ENCODE data around the gene NPC2. TPM values are rescaled to one million over a fixed set of nuclear protein-coding genes. Genes with fewer than 3 reads are reported as not detected.

Gene NPC2
- polyA plus RNA-seq, 1 donor from 2014 or later, result 46.8 TPM

DNA sequence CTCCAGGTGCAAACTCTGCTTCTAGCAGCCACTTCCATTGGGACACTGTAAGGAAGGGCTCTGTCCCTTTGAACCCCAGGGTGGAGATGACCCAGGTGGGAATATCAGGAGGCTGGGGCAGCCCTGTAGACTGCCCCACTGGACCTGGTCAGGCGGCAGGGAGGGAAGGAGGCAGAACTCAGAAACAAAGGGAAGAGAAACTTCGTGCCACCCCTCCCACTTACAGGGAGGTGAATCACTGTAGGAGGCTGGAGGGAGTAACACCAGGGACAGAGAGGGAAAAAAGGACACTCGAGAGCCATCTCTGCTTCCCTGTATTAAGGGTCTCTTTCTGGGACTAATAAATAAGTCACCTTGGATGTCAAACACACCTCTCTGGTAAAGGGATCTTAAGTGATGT, 37.9 kb upstream of the NPC2 start:
- Histone ChIP-seq H3K4me3 (ENCODE audit: low read length) (no peak overlapping the region), H2AFZ (ENCODE audit: low read depth, low read length) (no peak overlapping the region), H3K9ac (ENCODE audit: low read length) (no peak overlapping the region), H3K9me2 (ENCODE audit: insufficient read depth, low read length) (no peaks in the 10 kb centered on the region), H3F3A (ENCODE audit: insufficient read depth, low read length, poor library complexity, severe bottlenecking) (no peaks in the 10 kb centered on the region), H3K4me2 (ENCODE audit: low read length) (no peak overlapping the region), H3K27me3 (ENCODE audit: insufficient read depth, low read depth, low read length) (no peaks in the 10 kb centered on the region), H3K36me3 (ENCODE audit: insufficient read depth, low read length) (no peaks in the 10 kb centered on the region), H4K20me1 (ENCODE audit: insufficient read depth) (no peaks in the 10 kb centered on the region), H3K27ac (ENCODE audit: low read length) (no peak overlapping the region), H3K9me3 (ENCODE audit: low read length) (no peaks in the 10 kb centered on the region), H3K79me2 (replicated peaks; ENCODE audit: insufficient read depth, low read length) (no peaks in the 10 kb centered on the region)
- TF ChIP-seq MXI1 (conservative IDR thresholded peaks at IDR 0.05; ENCODE audit: poor library complexity, severe bottlenecking), result no peak
- TF ChIP-seq RAD21 (conservative IDR thresholded peaks at IDR 0.05), result no peak

DNA sequence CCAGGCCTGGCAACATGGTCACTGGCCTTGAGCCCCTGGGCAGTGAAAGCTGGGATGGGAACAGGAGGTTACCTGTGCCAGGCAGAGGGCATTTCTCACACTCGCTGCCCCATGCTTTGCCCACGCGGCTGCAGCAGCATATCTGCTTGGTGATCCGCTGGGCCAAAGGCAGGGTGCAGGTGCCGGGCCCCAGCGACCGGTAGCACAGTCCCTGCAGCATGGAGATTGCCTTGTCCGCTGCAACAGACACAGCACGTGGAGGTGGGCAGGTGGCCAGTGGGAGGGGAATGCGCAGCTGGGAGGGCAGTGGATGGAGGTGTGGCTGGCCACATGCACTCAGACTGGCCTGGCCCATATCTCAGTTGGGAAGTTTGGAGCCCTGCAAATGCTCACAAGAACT, 35.8 kb upstream of the NPC2 start:
- TF ChIP-seq TAF1 (IDR thresholded peaks at IDR 0.05; ENCODE audit: low read depth) (no peak), MXI1 (conservative IDR thresholded peaks at IDR 0.05; ENCODE audit: poor library complexity, severe bottlenecking) (no peak), EP300 (conservative IDR thresholded peaks at IDR 0.05; ENCODE audit: poor library complexity, severe bottlenecking) (no peak), POLR2AphosphoS5 (IDR thresholded peaks at IDR 0.05) (no peak)
- TF ChIP-seq, protein P1, sequence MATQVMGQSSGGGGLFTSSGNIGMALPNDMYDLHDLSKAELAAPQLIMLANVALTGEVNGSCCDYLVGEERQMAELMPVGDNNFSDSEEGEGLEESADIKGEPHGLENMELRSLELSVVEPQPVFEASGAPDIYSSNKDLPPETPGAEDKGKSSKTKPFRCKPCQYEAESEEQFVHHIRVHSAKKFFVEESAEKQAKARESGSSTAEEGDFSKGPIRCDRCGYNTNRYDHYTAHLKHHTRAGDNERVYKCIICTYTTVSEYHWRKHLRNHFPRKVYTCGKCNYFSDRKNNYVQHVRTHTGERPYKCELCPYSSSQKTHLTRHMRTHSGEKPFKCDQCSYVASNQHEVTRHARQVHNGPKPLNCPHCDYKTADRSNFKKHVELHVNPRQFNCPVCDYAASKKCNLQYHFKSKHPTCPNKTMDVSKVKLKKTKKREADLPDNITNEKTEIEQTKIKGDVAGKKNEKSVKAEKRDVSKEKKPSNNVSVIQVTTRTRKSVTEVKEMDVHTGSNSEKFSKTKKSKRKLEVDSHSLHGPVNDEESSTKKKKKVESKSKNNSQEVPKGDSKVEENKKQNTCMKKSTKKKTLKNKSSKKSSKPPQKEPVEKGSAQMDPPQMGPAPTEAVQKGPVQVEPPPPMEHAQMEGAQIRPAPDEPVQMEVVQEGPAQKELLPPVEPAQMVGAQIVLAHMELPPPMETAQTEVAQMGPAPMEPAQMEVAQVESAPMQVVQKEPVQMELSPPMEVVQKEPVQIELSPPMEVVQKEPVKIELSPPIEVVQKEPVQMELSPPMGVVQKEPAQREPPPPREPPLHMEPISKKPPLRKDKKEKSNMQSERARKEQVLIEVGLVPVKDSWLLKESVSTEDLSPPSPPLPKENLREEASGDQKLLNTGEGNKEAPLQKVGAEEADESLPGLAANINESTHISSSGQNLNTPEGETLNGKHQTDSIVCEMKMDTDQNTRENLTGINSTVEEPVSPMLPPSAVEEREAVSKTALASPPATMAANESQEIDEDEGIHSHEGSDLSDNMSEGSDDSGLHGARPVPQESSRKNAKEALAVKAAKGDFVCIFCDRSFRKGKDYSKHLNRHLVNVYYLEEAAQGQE (IDR thresholded peaks at IDR 0.05; ENCODE audit: borderline replicate concordance), result no peak
- no peaks in the 10 kb centered on the region for H3K27me3 ChIP-seq (ENCODE audit: insufficient read depth, low read depth, low read length)
- no peak overlapping the region for H3K9ac ChIP-seq (ENCODE audit: low read length)
- no peaks in the 10 kb centered on the region for H3K9me2 ChIP-seq (ENCODE audit: insufficient read depth, low read length)
- no peaks in the 10 kb centered on the region for H3K79me2 ChIP-seq (replicated peaks; ENCODE audit: insufficient read depth, low read length)
- H2AFZ ChIP-seq (ENCODE audit: low read depth, low read length), result no peak overlapping the region
- no peak overlapping the region for H3K4me2 ChIP-seq (ENCODE audit: low read length)
- H3K9me3 ChIP-seq (ENCODE audit: low read length), result no peaks in the 10 kb centered on the region
- H3K27ac ChIP-seq (ENCODE audit: low read length), result no peak overlapping the region
- no peaks in the 10 kb centered on the region for H3F3A ChIP-seq (ENCODE audit: insufficient read depth, low read length, poor library complexity, severe bottlenecking)
- H3K36me3 ChIP-seq (ENCODE audit: insufficient read depth, low read length), result no peaks in the 10 kb centered on the region
- no peak overlapping the region for H3K4me3 ChIP-seq (ENCODE audit: low read length)
- H4K20me1 ChIP-seq (ENCODE audit: insufficient read depth), result no peaks in the 10 kb centered on the region

DNA sequence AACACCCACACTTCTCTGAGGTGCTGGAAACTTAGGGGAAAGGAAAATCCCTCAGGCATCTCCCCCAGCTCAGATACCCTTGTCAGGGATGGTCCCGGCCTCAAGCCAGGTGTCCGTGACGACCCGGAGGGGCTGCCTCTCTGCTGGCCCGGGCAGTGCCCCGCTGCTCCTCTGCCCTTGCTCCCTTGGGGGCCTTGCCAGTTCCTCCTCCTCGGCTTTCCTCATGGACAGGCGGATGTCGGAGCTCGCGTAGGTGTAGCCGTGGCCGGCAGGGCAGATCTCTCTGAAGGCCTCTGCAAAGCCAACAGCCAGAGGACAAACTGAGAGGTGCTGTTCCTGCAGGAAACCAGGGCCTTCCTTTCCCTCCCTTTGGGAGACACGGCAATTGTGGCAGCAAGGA, 35.3 kb upstream of the NPC2 start:
- H3K27me3 ChIP-seq (ENCODE audit: insufficient read depth, low read depth, low read length), result no peaks in the 10 kb centered on the region
- H3K27ac ChIP-seq (ENCODE audit: low read length), result no peak overlapping the region
- no peaks in the 10 kb centered on the region for H3F3A ChIP-seq (ENCODE audit: insufficient read depth, low read length, poor library complexity, severe bottlenecking)
- H3K9me2 ChIP-seq (ENCODE audit: insufficient read depth, low read length), result no peaks in the 10 kb centered on the region
- no peaks in the 10 kb centered on the region for H3K36me3 ChIP-seq (ENCODE audit: insufficient read depth, low read length)
- no peak overlapping the region for H3K4me3 ChIP-seq (ENCODE audit: low read length)
- H3K79me2 ChIP-seq (replicated peaks; ENCODE audit: insufficient read depth, low read length), result no peaks in the 10 kb centered on the region
- no peak overlapping the region for H3K9ac ChIP-seq (ENCODE audit: low read length)
- no peaks in the 10 kb centered on the region for H3K9me3 ChIP-seq (ENCODE audit: low read length)
- H3K4me2 ChIP-seq (ENCODE audit: low read length), result no peak overlapping the region
- H4K20me1 ChIP-seq (ENCODE audit: insufficient read depth), result no peaks in the 10 kb centered on the region
- no peak for TF ChIP-seq SMC3 (conservative IDR thresholded peaks at IDR 0.05; ENCODE audit: poor library complexity)
- TF ChIP-seq RAD21 (conservative IDR thresholded peaks at IDR 0.05), result no peak
- TF ChIP-seq EP300 (conservative IDR thresholded peaks at IDR 0.05; ENCODE audit: poor library complexity, severe bottlenecking), result no peak
- TF ChIP-seq TAF1 (IDR thresholded peaks at IDR 0.05; ENCODE audit: low read depth), result no peak
- TF ChIP-seq EZH2 (IDR thresholded peaks at IDR 0.05; ENCODE audit: borderline replicate concordance, insufficient read depth, low read length, poor library complexity, severe bottlenecking), result no peak
- TF ChIP-seq, protein P1 (IDR thresholded peaks at IDR 0.05; ENCODE audit: borderline replicate concordance), result no peak
- TF ChIP-seq MXI1 (conservative IDR thresholded peaks at IDR 0.05; ENCODE audit: poor library complexity, severe bottlenecking), result no peak
- TF ChIP-seq, protein P2, sequence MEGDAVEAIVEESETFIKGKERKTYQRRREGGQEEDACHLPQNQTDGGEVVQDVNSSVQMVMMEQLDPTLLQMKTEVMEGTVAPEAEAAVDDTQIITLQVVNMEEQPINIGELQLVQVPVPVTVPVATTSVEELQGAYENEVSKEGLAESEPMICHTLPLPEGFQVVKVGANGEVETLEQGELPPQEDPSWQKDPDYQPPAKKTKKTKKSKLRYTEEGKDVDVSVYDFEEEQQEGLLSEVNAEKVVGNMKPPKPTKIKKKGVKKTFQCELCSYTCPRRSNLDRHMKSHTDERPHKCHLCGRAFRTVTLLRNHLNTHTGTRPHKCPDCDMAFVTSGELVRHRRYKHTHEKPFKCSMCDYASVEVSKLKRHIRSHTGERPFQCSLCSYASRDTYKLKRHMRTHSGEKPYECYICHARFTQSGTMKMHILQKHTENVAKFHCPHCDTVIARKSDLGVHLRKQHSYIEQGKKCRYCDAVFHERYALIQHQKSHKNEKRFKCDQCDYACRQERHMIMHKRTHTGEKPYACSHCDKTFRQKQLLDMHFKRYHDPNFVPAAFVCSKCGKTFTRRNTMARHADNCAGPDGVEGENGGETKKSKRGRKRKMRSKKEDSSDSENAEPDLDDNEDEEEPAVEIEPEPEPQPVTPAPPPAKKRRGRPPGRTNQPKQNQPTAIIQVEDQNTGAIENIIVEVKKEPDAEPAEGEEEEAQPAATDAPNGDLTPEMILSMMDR (IDR thresholded peaks at IDR 0.05; ENCODE audit: poor library complexity, severe bottlenecking), result no peak
- TF ChIP-seq POLR2AphosphoS5 (IDR thresholded peaks at IDR 0.05), result no peak
- no peak overlapping the region for H2AFZ ChIP-seq (ENCODE audit: low read depth, low read length)

All from neural cell (in vitro differentiated cells).